Stimulated activated CD4-positive, alpha-beta T cell treated with anti-CD3 and anti-CD28 coated beads, TNF-alpha, amount 100 ng/mL, for 48 hours (primary cell): ENCODE measurements around the gene SP140L.
A peak's percentile ranks its signal among the peaks of the same experiment; 100 is the strongest.
"Not testable (repeated sequence)": the region's sequence is repeated elsewhere in the genome, so short reads cannot be mapped to it uniquely, and the experiment has no call there.

Experiments used
- DNase-seq, 3 donors: peaks; one replicate each; pipeline ENCODE4 v3.0.0-alpha.2; 2020; ENCODE audit warnings: low read depth in 3 of 3

The SP140L gene

DNA sequence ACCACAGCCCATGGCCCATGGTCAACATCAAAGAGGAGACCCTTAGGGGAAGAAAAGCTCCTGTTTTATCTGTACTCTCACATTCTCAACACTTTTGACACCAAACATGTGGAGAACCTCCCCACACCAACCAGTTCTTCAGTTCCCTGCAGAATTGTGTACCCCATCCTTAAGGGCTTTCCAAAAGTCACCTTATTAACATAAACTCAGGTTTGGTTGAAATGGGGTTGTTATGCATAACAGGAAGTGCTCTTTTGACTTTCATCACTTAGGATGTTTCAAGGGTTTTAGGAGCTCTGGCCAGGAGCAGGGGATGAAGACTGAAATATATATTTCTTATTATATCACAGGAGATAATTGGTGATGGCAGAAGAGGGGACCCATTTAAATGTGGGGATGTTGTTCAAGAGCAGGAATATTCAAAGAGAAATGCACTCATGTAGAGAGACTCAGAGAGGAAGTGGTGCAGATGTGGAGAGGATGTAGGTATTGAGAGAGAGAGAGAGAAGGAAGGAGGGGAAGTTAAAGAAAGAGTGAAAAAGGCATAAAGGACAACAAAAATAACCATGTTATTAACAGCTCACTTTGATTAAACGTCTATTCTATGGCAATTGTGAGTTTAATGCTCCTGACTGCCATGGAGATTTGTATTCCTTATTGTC is 35.2 kb downstream of the SP140L start:
- no peak for DNase-seq

DNA sequence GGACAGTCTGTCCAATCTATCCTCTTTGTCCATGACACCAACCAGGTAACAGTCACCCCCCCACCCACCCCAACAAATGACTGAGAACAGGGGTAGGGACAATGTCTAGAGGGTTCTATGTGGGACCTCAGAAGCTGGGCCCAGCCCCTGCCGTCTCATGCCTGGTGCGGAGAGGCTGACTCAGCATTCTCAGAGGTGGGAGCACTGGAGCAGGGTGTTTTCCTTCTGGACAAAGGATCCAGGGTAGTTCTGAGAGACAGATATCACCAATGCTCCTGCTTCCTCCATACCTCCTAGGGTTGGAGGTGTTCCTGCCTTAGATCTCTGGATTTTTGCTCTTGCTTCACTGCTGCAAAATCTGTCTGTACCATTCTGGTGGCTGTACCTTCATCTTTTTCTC is 55.1 kb downstream of the SP140L start:
- no peak for DNase-seq

DNA sequence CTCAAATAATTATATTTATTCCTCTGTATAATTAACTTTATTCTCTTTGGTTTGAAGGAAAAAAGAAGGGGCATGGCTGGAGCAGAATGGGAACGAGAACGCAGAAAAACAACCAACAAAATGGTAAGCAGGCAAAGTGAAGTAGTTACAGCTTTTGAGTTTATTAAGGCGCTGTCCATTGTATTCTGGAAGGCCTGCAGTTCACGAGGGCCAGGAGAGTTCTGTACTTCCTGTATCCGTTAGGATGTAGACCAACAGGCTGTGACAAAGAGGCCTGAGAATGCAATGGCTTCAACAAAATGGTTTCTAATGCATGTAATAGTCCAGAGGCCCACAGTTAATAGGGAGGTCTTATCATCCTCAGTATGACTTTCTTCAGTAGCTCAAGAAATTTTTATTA is 56.5 kb downstream of the SP140L start:
- DNase-seq: no peak

DNA sequence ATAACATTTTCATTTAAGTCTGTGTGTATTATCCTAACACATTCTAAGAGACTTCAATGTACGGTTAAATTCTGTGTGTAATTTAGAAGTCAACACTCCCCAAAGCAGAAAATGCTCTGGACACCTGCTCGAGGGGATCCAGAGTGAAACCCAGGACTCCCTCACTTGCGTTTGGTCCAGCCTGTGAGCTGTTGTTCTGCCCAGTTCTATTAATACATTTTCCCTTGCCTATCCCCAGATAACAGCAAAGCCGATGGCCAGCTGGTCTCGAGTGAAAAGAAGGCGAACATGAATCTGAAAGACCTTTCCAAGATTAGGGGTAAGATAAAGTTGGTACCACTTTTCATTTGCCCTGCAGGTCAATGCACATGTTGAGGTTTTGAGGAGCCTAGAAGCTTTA is 58.0 kb downstream of the SP140L start:
- no peak for DNase-seq

DNA sequence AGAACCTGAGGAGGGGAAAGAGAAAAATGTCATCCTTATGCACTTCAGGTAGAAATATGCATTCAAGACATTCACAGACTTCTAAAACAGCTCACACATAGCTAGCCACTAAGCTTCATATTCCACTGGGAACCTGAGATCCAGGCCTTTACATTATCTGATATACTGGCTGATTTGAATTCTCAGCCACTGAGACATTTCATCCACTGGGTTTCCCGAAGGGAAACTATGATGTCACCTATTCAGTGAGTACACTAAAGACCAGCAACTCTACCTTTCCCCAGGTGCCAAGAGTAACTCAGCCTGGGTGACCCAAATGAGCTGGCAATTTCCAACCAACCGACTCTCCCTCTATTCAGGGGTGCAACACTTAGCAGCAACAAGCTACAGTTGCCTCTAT is 67.3 kb downstream of the SP140L start:
- DNase-seq: no peak

DNA sequence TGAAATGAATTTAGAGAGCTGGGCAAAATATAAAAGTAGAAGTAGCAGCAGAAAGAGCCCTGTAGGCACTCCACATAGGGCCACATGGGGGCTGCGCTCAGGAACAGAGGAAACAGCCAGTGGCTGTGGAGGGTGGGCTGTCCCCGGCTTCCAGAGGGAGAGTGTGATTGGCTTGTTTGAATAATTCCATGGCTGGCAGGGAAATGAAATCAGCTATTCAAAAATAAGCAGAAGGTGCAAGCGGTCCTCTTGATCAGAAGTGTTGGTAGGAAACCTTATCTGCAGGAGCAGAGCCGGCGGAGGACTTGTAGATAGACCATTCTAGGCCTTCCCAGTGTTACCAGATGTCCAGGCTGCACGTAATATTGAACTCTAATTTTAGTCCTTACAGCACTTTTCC is 71.7 kb downstream of the SP140L start:
- DNase-seq: not testable (repeated sequence)

DNA sequence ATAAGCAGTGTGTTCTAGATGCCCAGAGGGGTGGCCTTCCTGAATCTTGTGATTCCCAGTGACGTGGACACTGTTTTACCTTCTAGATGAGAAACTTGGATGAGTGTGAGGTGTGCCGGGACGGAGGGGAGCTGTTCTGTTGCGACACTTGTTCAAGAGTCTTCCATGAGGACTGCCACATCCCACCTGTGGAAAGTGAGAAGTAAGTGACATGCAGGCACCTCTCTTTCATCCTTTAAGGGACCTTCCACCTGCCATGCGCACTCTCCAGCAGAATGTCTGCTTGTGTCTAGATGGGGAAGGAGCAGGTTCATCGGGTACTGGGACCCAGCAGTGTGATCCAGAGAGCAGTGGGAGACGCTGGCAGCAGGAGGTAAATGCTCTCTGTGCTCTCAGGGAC is 73.0 kb downstream of the SP140L start:
- no peak for DNase-seq

DNA sequence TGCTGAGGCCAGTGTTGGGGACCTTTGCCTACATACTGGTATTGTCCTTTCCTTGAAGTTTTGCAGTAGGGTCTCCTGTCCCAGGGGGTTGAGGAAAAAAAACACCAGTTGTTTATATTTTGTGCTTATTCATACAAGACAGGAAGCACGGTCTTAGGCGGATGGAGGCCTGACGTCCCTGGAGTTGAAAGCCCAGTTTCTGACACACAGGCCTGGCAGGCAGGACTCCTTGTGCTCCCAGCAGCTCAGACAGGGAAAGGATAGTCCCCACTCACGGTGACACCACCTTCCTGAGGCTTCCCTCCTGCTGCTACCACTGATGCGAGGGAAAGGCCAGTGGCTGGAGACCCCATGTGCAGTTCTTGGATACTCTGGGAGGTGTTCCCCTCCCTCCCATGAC is 73.5 kb downstream of the SP140L start:
- no peak for DNase-seq

DNA sequence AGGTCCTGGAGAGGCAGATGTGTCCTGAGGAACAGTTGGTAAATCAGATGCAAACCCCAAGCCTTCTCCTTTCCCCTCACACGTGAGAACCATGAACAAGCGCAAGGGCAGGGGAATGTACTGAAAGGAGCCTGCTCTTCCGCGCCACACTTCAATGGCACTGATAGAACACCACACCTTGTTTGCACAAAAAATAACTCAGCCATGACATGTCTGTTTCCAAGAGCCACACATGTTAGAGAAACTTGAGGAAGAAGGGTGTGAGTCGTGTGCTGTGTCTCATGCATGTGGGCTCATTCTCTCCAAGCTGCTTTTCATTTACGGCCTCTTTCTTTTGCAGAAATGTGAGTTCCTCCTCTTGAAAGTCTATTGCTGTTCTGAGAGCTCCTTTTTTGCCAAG is 74.0 kb downstream of the SP140L start:
- not testable (repeated sequence) for DNase-seq

DNA sequence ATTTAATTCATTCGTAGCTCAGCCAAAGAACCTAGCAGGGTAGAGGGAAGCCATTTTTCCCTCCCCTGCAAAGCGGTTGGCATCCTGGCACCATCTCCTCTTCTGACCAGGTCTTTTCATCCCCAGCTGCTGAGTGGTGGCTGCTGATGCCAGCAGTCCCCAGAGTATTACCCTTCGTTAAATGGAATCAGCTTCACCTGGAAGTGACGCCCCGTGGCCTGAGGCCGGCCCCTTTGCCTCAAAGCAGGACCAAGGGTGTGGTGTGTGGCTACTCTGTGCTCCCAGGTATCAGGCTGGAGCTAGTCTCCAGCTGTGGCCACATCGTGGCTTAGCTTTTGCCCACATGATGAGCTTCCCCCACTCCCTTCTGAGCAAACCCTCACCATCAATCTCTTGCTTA is 76.8 kb downstream of the SP140L start:
- DNase-seq: no peak

DNA sequence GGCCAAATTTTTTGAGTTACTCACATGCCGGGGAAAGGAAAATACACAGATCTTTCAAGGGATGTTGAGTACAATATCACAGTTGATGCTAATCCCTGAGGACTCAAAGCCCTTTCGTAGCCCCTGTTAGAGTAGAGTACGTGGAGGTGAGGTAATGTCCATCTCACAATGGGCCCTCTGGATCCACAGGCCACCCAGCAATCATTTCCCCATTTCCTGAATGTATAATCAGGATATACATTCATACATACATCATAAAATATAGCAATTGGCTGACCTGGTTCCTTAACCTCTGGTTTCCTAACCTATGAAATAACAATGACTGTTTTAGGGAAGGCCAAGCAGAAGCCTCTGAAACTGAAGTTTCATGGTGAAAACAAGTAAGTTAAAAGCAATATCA is 78.8 kb downstream of the SP140L start:
- DNase-seq: no peak

DNA sequence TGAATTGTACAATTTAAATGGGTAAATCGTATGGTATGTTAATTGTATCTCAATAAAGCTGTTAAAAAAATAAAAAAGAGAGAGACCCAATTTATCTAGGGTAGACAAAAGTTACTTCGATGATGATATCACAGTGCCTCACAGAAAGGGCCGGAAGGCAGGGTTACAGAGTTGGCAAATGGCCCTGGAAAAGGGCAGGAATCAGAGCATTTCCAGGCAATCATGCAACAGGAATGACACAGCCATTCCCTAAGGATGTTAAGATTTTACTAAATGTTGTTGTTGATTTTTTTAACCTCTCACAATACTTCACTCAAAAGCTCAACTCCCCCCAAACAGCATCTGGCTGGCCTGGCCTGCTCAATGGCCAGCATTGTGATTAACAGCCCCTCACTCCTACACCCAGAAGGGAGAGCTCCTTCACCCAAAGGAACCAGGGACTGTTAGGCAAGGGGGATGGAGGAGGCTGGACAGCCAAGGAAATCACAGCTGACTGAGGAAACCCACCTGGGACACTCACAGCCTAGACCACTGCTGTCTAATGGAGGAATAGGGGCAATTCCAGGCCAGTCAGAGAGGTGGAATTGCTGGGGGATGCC is 81.3 kb downstream of the SP140L start:
- no peak for DNase-seq

DNA sequence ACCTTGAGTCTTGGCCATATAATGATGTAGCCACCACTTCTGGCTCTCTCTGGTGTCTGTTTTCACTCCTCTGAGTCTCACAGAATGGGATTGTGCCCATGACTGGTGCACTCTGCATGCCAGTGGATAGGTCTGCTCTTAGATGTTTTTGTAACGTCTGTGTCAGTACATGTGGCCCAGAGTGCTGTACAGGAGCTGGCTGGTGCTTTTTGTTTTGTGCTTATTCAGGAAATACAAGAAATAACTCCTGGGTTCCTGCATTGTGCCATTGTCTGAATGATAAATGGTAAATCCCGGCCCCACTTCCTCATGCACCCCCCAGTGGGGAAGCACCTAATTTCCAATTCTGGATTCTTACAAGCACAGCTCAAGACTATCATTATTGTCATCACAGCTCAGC is 82.3 kb downstream of the SP140L start:
- DNase-seq: not testable (repeated sequence)

DNA sequence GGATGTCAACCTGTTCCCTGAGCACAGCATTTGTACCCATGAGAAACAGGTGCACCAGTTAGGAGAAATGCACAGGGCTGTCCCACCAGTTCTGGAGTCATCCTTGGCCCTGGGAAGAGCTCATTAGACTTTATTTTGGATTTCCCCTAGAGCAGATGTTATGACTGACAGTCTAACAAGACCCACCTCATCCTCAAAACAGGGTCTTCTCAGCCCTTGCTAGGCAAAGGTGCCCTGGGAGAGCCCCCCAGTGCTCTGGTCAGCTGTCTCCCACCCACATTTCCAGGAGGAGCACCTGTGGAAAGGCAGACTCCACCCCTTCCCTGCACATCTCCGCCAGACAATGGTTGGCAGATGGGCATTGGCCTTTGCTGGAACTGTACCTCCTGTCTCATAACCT is 83.3 kb downstream of the SP140L start:
- DNase-seq: no peak

DNA sequence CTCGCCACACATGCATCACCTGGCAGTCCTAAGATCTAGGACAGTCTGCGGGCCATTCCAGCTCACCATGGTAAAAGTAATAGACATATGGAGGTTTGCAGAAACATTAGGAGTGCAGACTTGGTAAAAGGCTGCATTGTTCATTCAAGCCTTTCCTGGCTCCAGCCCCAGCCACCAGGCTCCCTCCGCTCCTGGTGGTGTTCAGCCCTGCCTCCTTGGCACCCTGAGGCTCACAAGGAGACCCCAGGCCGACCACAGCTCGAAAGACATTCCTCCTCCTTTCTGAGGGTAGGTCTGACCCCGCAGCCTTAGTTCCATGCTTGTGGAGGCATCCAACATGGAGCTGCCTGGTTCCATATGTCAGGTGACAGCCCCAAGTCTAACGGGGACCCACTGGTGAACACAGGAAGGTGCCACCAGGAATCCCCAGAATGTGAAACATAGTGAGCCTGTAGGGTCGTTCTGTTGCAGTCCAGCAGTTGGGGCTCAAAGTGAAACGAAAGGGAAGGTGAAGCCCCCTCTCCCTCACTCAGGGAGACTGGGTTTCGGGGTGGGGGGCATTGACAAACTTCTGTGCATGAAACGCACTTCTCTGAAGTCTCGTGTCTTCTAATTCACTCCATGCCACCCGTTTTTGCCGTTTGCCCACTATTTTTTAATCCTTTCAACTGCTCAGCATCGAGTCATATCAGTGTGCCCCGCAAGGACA is 84.0 kb downstream of the SP140L start:
- no peak for DNase-seq

DNA sequence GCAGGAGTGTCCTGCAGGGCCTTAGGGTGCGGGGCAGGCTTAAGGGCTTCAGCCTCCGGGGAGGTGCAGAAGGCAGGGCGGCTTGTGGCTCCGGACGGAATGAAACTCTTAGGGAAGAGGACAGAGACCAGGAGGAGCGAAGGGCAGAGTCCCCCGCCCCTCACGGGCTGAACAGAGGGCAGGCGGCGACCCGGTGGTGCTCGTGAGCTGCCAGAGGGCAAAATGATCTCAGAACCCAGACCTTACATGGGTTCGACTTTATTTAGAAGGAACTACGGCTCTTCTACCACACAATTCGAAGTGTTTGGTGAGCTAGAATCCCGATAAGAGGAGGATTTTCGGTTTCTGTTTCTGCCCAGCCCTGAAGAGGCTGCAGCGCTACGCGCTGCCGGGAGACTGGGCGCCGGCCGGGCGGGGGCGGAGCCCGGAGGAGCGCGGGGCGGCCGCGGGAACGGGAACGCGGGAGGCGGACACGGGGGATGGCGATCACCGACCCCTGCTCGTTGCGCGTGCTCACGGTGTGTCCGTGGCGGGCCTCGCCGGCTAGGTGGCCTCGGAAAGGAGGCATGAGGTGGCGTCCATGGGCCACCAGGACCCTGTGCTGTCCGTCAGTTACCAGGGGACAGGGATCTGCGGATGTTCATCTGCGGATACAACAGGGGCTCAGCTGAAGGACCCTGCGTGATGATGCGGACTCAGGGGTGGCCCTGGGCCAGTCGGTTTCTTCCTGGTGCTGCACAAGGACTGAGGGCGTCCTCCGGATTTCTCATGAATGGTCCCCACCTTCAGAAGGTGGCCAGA is 84.8 kb downstream of the SP140L start:
- peak in 1 of 3 donors; percentile 28 for DNase-seq

DNA sequence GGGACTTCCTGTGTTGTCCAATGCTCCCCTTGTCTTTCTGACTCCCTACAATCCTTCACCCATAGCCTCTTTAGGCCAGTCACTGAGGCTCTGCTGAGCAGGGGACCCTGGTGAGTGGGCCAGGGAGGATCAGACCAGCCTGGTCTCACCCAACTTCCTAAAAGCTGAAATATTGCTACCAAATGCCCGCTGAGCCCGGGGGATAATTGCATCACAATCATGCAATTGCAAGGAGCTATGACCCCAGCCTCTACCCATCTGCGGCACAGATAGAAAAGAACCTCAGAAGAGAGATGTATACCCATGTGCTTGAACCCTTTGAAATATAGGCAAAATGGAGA is 85.3 kb downstream of the SP140L start:
- no peak for DNase-seq

DNA sequence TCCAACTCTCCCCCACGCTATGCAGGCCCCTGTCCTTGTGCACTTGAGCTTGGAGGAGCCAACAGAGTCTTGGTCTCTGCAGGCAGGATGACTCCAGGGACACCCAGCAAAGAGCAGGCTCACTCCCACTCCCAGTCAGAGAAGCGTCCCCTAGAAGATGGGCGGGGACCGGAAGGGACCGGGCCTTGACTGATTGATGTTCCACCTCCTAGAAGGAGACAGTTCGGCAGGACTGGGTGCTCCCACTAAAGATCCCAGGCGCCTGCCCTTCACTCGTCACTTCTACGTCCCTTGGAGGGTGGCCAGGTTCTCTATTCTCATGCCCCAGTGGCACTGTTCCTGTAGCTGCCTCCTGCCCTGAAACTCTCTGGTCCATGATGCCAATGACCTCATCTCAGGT is 85.9 kb downstream of the SP140L start:
- DNase-seq: no peak

DNA sequence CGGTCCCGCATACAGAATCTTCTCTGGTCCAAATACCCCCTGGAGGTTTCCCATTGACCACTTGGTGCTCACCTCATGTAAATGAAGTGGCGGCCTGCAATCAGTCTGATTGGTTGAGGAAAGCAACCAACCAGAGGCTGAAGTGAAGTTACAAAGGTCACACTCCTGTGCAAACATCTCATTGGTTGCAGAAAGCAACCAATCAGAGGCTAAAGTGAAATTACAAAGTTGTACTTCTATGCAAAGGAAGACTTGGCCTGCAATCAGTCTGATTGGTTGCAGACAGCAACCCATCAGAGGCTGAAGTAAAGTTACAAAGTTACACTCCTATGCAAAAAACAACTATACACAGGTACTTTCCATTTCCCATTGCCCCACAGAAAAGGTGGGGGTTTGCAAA is 86.5 kb downstream of the SP140L start:
- DNase-seq: no peak

DNA sequence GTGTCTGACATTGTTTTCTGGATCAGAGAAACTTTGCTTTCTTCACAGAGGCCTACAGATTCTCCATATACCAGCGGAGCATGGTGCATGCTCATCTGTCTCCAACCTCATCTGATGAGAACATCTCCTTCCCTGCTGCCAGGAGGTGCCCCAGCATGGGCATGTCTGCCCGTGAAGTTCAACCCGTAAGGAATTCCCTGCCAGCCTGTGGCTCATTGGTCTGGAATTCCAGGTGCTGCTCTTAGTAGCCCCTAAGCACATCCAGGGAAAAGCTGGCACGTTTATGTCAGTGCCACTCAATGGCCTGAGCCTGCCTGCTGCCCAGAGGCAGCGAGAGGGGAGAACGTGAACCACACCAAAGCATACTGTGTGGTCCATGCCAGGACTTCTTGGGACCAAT is 87.3 kb downstream of the SP140L start:
- no peak for DNase-seq

DNA sequence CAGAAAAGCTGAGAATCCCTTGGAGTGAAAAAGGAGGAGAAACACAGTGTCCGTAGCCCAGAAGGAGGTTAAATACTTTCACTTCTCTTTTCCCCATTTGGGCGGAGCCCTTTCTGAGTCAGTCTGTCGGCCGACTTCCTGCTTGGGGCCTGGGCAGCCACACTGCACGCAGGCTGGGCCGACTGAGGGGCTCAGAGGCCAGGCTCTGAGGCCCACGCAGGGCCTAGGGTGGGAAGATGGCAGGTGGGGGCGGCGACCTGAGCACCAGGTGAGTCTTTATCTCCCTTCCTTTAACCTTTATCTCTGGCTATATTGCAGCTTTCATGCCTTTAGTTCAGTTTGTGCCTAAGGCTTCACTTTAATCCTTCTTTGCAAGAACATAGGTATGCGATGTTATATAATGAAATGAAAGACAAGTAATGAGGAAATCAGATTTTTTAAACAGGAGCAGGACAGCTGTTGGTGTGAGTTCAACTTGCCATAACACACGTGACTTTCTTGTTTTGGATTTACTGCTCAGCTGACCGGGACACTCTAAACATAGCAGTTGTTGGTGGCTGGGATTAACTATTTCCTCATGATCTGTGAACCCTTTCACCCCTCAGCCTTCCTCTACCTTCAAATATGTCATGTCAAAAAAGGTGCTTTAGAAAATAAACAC is 89.2 kb downstream of the SP140L start, which contains the start of gene SP100:
SP100 (plus strand) TSS at position 141 of the 661 bp plus-strand sequence; CDS start at position 237, 96 bp downstream.
- DNase-seq: peak; percentile 43 to 63 (median 63)

DNA sequence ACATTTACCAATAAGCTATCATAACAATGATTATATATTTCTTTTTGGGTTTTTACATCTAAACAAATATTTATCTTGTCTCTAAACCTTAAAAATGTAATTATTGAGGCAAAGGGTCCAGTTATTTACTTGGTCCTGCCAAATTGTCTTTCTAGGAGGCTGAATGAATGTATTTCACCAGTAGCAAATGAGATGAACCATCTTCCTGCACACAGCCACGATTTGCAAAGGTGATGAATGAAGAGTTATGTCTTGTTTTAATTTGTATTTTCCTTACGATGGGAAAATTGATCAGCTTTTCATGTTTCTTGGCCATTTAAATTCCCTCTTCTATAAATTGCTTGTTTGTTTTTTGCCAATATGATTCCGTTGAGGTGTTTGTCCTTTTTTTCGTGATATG is 90.4 kb downstream of the SP140L start:
- DNase-seq: no peak
